Fibroblast of lung (primary cell): ENCODE measurements around the gene AMIGO3.

Source experiments
- EZH2 ChIP-seq: IDR thresholded peaks from 2 replicates; pipeline ENCODE4 v1.5.1; 2012; ENCODE audit warnings: low read length, control low read depth, mild to moderate bottlenecking; ENCODE audit errors: missing control alignments
- TF ChIP-seq, protein P1 (sequence below), 2 donors: IDR thresholded peaks in 1 of 2; conservative IDR thresholded peaks in 1 of 2; 1 replicate in 1 of 2; 2 replicates in 1 of 2; pipeline ENCODE4 v1.5.1; 2011 to 2012; ENCODE audit warnings: low read length in 2 of 2, control low read depth in 1 of 2, inconsistent platforms in 1 of 2, low read depth in 1 of 2, mild to moderate bottlenecking in 1 of 2

DNA sequence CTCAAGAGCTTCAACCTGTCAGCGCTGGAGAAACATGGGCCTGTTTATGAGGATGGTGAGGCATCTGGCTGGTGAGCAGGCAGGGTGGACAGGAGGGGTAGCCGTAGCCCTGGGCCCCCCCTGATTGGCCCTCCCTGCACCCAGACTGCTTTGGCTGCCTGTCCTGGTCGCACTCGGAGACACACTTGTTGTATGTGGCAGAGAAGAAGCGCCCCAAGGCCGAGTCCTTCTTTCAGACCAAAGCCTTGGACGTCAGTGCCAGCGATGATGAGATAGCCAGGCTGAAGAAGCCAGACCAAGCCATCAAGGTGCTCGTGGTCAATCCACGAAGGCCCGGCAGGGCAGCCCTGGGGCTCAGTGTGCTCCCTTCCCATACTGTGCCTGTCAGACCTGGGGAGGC, 43.6 kb downstream of the AMIGO3 start:
- TF ChIP-seq, protein P1, sequence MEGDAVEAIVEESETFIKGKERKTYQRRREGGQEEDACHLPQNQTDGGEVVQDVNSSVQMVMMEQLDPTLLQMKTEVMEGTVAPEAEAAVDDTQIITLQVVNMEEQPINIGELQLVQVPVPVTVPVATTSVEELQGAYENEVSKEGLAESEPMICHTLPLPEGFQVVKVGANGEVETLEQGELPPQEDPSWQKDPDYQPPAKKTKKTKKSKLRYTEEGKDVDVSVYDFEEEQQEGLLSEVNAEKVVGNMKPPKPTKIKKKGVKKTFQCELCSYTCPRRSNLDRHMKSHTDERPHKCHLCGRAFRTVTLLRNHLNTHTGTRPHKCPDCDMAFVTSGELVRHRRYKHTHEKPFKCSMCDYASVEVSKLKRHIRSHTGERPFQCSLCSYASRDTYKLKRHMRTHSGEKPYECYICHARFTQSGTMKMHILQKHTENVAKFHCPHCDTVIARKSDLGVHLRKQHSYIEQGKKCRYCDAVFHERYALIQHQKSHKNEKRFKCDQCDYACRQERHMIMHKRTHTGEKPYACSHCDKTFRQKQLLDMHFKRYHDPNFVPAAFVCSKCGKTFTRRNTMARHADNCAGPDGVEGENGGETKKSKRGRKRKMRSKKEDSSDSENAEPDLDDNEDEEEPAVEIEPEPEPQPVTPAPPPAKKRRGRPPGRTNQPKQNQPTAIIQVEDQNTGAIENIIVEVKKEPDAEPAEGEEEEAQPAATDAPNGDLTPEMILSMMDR (conservative IDR thresholded peaks at IDR 0.05 in 1 of 2, IDR thresholded peaks at IDR 0.05 in 1 of 2; ENCODE audit: low read depth in 1 of 2, low read length in 2 of 2): no peak
- no peak for TF ChIP-seq EZH2
